Caco-2 (cell line): ENCODE data around the gene AP2A2. TPM values are rescaled to one million over a fixed set of nuclear protein-coding genes. Genes with fewer than 3 reads are reported as not detected.

Experiments
- BruUV-seq: library from RNA; stranded (reverse); fragments of 400-500 nt; replicated peaks from 2 replicates; lab custom pipeline; 2021; lab: Mats Ljungman, UMichigan
- CTCF ChIA-PET: fragments of 300-600 bp; sonication (Branson Sonifier 250); formaldehyde crosslinking; loops from one replicate; lab custom pipeline; 2022; ENCODE audit warnings: antibody characterized with exemption; lab: Charles Lee
- POLR2A ChIA-PET: fragments of 300-600 bp; sonication (Branson Sonifier 250); formaldehyde crosslinking; loops from one replicate; lab custom pipeline; 2022; ENCODE audit warnings: antibody characterized with exemption; lab: Charles Lee
- DNase-seq, 2 experiments: peaks; one replicate each; pipeline versions ENCODE4 v3.0.0 to v3.0.0-alpha.2; 2020 to 2022
- H3K27me3 ChIP-seq: replicated peaks from 2 replicates; pipeline ENCODE4 v1.6.0; 2011; ENCODE audit warnings: low read length; ENCODE audit not compliant: control insufficient read depth, insufficient read depth
- H3K36me3 ChIP-seq: 2 replicates; pipeline ENCODE4 v1.5.1; 2011; ENCODE audit warnings: low read length; ENCODE audit not compliant: control insufficient read depth, insufficient read depth
- H3K4me1 ChIP-seq: fragments of 250-450 bp; sonication (Bioruptor Pico); 2 replicates; pipeline ENCODE4 v1.5.1; 2020; ENCODE audit warnings: mild to moderate bottlenecking
- H3K4me3 ChIP-seq: 2 replicates; pipeline ENCODE4 v1.5.1; 2011; ENCODE audit warnings: low read depth, mild to moderate bottlenecking, control low read depth, low read length
- H3K9me3 ChIP-seq: fragments of 250-450 bp; sonication (Bioruptor Pico); 2 replicates; pipeline ENCODE4 v1.5.1; 2020; ENCODE audit warnings: mild to moderate bottlenecking, moderate library complexity
- H3K27ac Mint-ChIP-seq: one replicate; pipeline ENCODE4 v1.8.0; 2022; ENCODE audit warnings: mixed read lengths; ENCODE audit not compliant: unreplicated experiment
- H3K27me3 Mint-ChIP-seq: one replicate; pipeline ENCODE4 v1.8.0; 2022; ENCODE audit warnings: mixed read lengths; ENCODE audit not compliant: insufficient read depth, unreplicated experiment
- H3K36me3 Mint-ChIP-seq: one replicate; pipeline ENCODE4 v1.8.0; 2022; ENCODE audit warnings: mild to moderate bottlenecking, mixed read lengths; ENCODE audit not compliant: insufficient read depth, unreplicated experiment
- H3K4me1 Mint-ChIP-seq: one replicate; pipeline ENCODE4 v1.8.0; 2022; ENCODE audit warnings: low read depth, mixed read lengths; ENCODE audit not compliant: unreplicated experiment
- H3K4me3 Mint-ChIP-seq: one replicate; pipeline ENCODE4 v1.8.0; 2022; ENCODE audit warnings: mild to moderate bottlenecking, moderate library complexity, mixed read lengths; ENCODE audit not compliant: unreplicated experiment
- H3K9me3 Mint-ChIP-seq: one replicate; pipeline ENCODE4 v1.8.0; 2022; ENCODE audit warnings: mixed read lengths; ENCODE audit not compliant: unreplicated experiment
- CTCF ChIP-seq, 2 experiments: fragments of 200-600 bp in 1 of 2; IDR thresholded peaks; 1 replicate in 1 of 2; 2 replicates in 1 of 2; pipeline versions ENCODE4 v1.5.1 to v1.8.0; 2011 to 2022; ENCODE audit warnings: antibody characterized with exemption in 1 of 2, control low read depth in 1 of 2, inconsistent platforms in 1 of 2, low read depth in 1 of 2, low read length in 1 of 2, mild to moderate bottlenecking in 1 of 2, moderate library complexity in 1 of 2; ENCODE audit not compliant: insufficient read depth in 1 of 2, severe bottlenecking in 1 of 2, unreplicated experiment in 1 of 2
- intact Hi-C: fragments of 100-400 bp; cut with micrococcal nuclease; formaldehyde crosslinking; loops from one replicate; pipeline ENCODE4 v1.10.0; 2022; ENCODE audit not compliant: unreplicated experiment
- total RNA-seq: library from RNA; stranded (reverse); gene quantifications from 2 replicates; pipeline ENCODE4 v1.2.3, GENCODE V29; 2022

The AP2A2 gene
- total RNA-seq, 1 experiment from 2014 or later, result 130 TPM

- H3K36me3 ChIP-seq, result peaks cover 1% of the 10 kb centered on the region; the same call in 1 of the 2 replicates
- Mint-ChIP-seq H3K27me3 (no peaks in the 10 kb centered on the region), H3K27ac (peak overlapping the region; percentile 29), H3K4me3 (peak overlapping the region; percentile 84), H3K9me3 (no peaks in the 10 kb centered on the region), H3K36me3 (peaks cover 23% of the 10 kb centered on the region), H3K4me1 (peaks cover 6% of the 10 kb centered on the region)
- POLR2A ChIA-PET, result interaction anchor here (1.1 to 1.7 kb wide), 2 partner anchors 42 to 91 kb away, joined by 3 to 12 read pairs; no protein-coding TSS in a partner anchor
- no peak for TF ChIP-seq CTCF (IDR thresholded peaks at IDR 0.05; ENCODE audit: insufficient read depth in 1 of 2, low read depth in 1 of 2, low read length in 1 of 2, severe bottlenecking in 1 of 2, unreplicated experiment in 1 of 2)
- TSS peak; percentile 39 for BruUV-seq
- no peak for DNase-seq
- H3K4me1 ChIP-seq, result peaks cover 6% of the 10 kb centered on the region
- H3K4me3 ChIP-seq, result peak overlapping the region; percentile 100
- intact Hi-C loops, result no loop called here
- CTCF ChIA-PET, result interaction anchor here (0.6 to 1.5 kb wide), 4 partner anchors 12 to 82 kb away, joined by 3 to 6 read pairs (median 5); no protein-coding TSS in a partner anchor
- no peaks in the 10 kb centered on the region for H3K27me3 ChIP-seq
- H3K9me3 ChIP-seq, result no peaks in the 10 kb centered on the region
Measured at GRCh38 chr11:910044-910588, 15.6 kb upstream of the AP2A2 start.

GRCh38 chr11:910589-911030 is 15.1 kb upstream of the AP2A2 start, which contains the start of gene CHID1:
TSS of gene CHID1 (minus strand) at chr11:910810. CDS start at chr11:904816, 5,994 bp downstream.
- peaks cover 6% of the 10 kb centered on the region for H3K4me1 Mint-ChIP-seq
- H3K36me3 ChIP-seq, result peaks cover 1% of the 10 kb centered on the region; the same call in 1 of the 2 replicates

More at GRCh38 chr11:910589-911030, 15.1 kb upstream of the AP2A2 start, which contains the start of gene CHID1:
- H3K4me3 Mint-ChIP-seq, result peak within 1 kb of the TSS; percentile 84
- ChIA-PET POLR2A (interaction anchor here (0.6 to 1.7 kb wide), 3 partner anchors 30 to 91 kb away, joined by 3 to 12 read pairs (median 3); no protein-coding TSS in a partner anchor), CTCF (interaction anchor here (0.6 to 1.5 kb wide), 5 partner anchors 13 to 144 kb away, joined by 3 to 6 read pairs (median 4); no protein-coding TSS in a partner anchor)
- no peaks in the 10 kb centered on the region for H3K9me3 ChIP-seq
- intact Hi-C loops, result loop anchor here (1.0 kb wide), 1 partner anchor 42 kb away; no protein-coding TSS in a partner anchor
- peak within 1 kb of the TSS; percentile 78 for H3K27ac Mint-ChIP-seq
- H3K4me3 ChIP-seq, result peak within 1 kb of the TSS; percentile 100
- peak; percentile 90 to 96 for DNase-seq
- no peak for TF ChIP-seq CTCF (IDR thresholded peaks at IDR 0.05; ENCODE audit: insufficient read depth in 1 of 2, low read depth in 1 of 2, low read length in 1 of 2, severe bottlenecking in 1 of 2, unreplicated experiment in 1 of 2)
- no peaks in the 10 kb centered on the region for H3K9me3 Mint-ChIP-seq
- peaks cover 6% of the 10 kb centered on the region for H3K4me1 ChIP-seq
- peaks cover 20% of the 10 kb centered on the region for H3K36me3 Mint-ChIP-seq
- BruUV-seq, result no TSS peak
- no peaks in the 10 kb centered on the region for H3K27me3 ChIP-seq
- H3K27me3 Mint-ChIP-seq, result no peaks in the 10 kb centered on the region
